ENCODE results near the gene SFXN3.

DNA sequence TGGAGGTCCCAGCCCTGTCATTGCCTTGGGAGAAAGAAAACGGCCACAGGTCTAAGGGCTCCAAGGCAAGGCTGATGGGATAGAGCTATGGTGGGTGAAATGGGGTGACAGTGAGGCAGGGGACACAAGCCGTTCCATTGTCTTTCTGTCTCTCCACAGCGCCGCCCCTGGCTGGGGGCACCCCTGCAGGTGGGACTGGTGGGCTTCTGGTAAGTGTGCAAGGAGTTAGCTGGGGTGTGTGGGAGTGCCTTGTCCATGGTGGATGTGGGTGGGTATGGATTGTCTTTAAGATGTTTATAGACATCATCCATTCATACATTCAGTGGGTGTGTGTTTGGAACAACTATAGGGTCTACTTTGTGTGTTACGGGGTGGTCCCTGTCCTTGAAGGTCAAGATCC, 7.5 kb downstream of the SFXN3 start:
- TF ChIP-seq KAT8 (CRISPR knock-in tag; IDR thresholded peaks at IDR 0.05) (no peak), ZZZ3 (CRISPR knock-in tag; IDR thresholded peaks at IDR 0.05; ENCODE audit: borderline replicate concordance) (no peak), POLR2A (IDR thresholded peaks at IDR 0.05; ENCODE audit: insufficient read depth in 1 of 2, low read depth in 2 of 2, low read length in 2 of 2) (no peak), DPF2 (CRISPR knock-in tag; IDR thresholded peaks at IDR 0.05; ENCODE audit: borderline replicate concordance, low read depth) (no peak), MAZ (IDR thresholded peaks at IDR 0.05; ENCODE audit: borderline replicate concordance, low read depth, low read length) (no peak), MAZ (CRISPR knock-in tag; IDR thresholded peaks at IDR 0.05; ENCODE audit: low read depth) (no peak), JUNB (CRISPR knock-in tag; IDR thresholded peaks at IDR 0.05; ENCODE audit: borderline replicate concordance) (no peak), KLF12 (CRISPR knock-in tag; IDR thresholded peaks at IDR 0.05; ENCODE audit: borderline replicate concordance) (no peak)
- TF ChIP-seq, protein P1, sequence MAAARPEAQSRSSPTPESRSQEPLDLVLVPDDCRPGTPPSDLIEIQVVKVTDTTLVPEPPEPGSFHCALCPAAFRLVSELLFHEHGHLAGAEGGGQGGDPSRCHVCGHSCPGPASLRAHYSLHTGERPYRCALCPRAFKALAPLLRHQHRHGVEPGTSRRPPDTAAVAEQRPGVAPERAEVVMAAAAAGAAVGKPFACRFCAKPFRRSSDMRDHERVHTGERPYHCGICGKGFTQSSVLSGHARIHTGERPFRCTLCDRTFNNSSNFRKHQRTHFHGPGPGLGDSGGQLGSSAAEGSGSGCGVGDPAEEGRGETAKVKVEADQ (CRISPR knock-in tag; IDR thresholded peaks at IDR 0.05; ENCODE audit: borderline replicate concordance): no peak
- TF ChIP-seq, protein P2, sequence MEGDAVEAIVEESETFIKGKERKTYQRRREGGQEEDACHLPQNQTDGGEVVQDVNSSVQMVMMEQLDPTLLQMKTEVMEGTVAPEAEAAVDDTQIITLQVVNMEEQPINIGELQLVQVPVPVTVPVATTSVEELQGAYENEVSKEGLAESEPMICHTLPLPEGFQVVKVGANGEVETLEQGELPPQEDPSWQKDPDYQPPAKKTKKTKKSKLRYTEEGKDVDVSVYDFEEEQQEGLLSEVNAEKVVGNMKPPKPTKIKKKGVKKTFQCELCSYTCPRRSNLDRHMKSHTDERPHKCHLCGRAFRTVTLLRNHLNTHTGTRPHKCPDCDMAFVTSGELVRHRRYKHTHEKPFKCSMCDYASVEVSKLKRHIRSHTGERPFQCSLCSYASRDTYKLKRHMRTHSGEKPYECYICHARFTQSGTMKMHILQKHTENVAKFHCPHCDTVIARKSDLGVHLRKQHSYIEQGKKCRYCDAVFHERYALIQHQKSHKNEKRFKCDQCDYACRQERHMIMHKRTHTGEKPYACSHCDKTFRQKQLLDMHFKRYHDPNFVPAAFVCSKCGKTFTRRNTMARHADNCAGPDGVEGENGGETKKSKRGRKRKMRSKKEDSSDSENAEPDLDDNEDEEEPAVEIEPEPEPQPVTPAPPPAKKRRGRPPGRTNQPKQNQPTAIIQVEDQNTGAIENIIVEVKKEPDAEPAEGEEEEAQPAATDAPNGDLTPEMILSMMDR (CRISPR knock-in tag; IDR thresholded peaks at IDR 0.05): no peak
- TF ChIP-seq, protein P3, sequence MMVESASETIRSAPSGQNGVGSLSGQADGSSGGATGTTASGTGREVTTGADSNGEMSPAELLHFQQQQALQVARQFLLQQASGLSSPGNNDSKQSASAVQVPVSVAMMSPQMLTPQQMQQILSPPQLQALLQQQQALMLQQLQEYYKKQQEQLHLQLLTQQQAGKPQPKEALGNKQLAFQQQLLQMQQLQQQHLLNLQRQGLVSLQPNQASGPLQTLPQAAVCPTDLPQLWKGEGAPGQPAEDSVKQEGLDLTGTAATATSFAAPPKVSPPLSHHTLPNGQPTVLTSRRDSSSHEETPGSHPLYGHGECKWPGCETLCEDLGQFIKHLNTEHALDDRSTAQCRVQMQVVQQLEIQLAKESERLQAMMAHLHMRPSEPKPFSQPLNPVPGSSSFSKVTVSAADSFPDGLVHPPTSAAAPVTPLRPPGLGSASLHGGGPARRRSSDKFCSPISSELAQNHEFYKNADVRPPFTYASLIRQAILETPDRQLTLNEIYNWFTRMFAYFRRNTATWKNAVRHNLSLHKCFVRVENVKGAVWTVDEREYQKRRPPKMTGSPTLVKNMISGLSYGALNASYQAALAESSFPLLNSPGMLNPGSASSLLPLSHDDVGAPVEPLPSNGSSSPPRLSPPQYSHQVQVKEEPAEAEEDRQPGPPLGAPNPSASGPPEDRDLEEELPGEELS (CRISPR knock-in tag; IDR thresholded peaks at IDR 0.05): no peak
- TF ChIP-seq, protein P4, sequence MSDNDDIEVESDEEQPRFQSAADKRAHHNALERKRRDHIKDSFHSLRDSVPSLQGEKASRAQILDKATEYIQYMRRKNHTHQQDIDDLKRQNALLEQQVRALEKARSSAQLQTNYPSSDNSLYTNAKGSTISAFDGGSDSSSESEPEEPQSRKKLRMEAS (IDR thresholded peaks at IDR 0.05): no peak
- TF ChIP-seq, protein P5, sequence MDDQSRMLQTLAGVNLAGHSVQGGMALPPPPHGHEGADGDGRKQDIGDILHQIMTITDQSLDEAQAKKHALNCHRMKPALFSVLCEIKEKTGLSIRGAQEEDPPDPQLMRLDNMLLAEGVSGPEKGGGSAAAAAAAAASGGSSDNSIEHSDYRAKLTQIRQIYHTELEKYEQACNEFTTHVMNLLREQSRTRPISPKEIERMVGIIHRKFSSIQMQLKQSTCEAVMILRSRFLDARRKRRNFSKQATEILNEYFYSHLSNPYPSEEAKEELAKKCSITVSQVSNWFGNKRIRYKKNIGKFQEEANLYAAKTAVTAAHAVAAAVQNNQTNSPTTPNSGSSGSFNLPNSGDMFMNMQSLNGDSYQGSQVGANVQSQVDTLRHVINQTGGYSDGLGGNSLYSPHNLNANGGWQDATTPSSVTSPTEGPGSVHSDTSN (CRISPR knock-in tag; IDR thresholded peaks at IDR 0.05; ENCODE audit: borderline replicate concordance): no peak
- TF ChIP-seq, protein P6, sequence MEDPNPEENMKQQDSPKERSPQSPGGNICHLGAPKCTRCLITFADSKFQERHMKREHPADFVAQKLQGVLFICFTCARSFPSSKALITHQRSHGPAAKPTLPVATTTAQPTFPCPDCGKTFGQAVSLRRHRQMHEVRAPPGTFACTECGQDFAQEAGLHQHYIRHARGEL (CRISPR knock-in tag; IDR thresholded peaks at IDR 0.05): no peak
- TF ChIP-seq, protein P7, sequence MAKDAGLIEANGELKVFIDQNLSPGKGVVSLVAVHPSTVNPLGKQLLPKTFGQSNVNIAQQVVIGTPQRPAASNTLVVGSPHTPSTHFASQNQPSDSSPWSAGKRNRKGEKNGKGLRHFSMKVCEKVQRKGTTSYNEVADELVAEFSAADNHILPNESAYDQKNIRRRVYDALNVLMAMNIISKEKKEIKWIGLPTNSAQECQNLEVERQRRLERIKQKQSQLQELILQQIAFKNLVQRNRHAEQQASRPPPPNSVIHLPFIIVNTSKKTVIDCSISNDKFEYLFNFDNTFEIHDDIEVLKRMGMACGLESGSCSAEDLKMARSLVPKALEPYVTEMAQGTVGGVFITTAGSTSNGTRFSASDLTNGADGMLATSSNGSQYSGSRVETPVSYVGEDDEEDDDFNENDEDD (CRISPR knock-in tag; IDR thresholded peaks at IDR 0.05; ENCODE audit: borderline replicate concordance): no peak
